Neural crest cell (in vitro differentiated cells): ENCODE measurements around the gene PKP4. TPM values are rescaled to one million over a fixed set of nuclear protein-coding genes. Genes with fewer than 3 reads are reported as not detected.

Experiments used
- DNase-seq: peaks from one replicate; pipeline ENCODE4 v3.0.0; 2021; ENCODE audit warnings: low read depth, mixed read lengths, low spot score
- H3K27ac Mint-ChIP-seq: one replicate; pipeline ENCODE4 v1.8.0; 2021; ENCODE audit warnings: mild to moderate bottlenecking, mixed read lengths; ENCODE audit not compliant: unreplicated experiment
- H3K27me3 Mint-ChIP-seq: 2 replicates; pipeline ENCODE4 v1.8.0; 2021; ENCODE audit warnings: low read depth, mild to moderate bottlenecking, mixed read lengths
- H3K36me3 Mint-ChIP-seq: 2 replicates; pipeline ENCODE4 v1.8.0; 2021; ENCODE audit warnings: low read depth, mild to moderate bottlenecking, mixed read lengths
- H3K4me1 Mint-ChIP-seq: 2 replicates; pipeline ENCODE4 v1.8.0; 2021; ENCODE audit warnings: mixed read lengths
- H3K4me3 Mint-ChIP-seq: one replicate; pipeline ENCODE4 v1.8.0; 2021; ENCODE audit warnings: mild to moderate bottlenecking, mixed read lengths
- H3K9me3 Mint-ChIP-seq: 2 replicates; pipeline ENCODE4 v1.8.0; 2021; ENCODE audit warnings: mixed read lengths
- total RNA-seq: library from RNA; stranded (reverse); gene quantifications from 2 replicates; pipeline ENCODE4 v1.2.1, GENCODE V29; 2021
- TF ChIP-seq, protein P1 (sequence below): fragments of 200-600 bp; sonication (generic); conservative IDR thresholded peaks from 2 replicates; pipeline ENCODE4 v1.5.0; 2021; ENCODE audit warnings: antibody characterized with exemption, mild to moderate bottlenecking

The PKP4 gene
- total RNA-seq, 1 donor from 2014 or later, result 52.7 TPM

DNA sequence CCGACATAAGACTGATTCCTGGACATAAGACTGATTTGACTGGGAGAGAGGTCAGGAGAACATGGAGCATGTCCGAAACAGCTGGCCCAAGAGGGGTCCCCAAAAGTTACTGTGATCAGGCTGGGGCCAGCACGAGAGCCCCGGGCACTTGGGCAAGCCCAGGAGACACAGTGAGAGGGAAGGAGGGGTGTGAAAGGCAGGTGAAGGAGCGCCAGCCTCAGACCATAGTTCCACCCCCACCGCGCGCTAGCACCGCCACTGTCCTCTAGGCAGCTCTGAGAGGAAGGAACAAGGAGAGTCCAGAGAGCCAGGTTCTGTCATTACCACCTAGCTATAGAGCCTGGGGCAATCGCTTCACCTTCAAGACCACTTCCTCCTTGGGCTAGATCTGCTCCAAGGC is 260.2 kb downstream of the PKP4 start:
- TF ChIP-seq, protein P1, sequence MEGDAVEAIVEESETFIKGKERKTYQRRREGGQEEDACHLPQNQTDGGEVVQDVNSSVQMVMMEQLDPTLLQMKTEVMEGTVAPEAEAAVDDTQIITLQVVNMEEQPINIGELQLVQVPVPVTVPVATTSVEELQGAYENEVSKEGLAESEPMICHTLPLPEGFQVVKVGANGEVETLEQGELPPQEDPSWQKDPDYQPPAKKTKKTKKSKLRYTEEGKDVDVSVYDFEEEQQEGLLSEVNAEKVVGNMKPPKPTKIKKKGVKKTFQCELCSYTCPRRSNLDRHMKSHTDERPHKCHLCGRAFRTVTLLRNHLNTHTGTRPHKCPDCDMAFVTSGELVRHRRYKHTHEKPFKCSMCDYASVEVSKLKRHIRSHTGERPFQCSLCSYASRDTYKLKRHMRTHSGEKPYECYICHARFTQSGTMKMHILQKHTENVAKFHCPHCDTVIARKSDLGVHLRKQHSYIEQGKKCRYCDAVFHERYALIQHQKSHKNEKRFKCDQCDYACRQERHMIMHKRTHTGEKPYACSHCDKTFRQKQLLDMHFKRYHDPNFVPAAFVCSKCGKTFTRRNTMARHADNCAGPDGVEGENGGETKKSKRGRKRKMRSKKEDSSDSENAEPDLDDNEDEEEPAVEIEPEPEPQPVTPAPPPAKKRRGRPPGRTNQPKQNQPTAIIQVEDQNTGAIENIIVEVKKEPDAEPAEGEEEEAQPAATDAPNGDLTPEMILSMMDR, result no peak
- Mint-ChIP-seq H3K9me3 (peaks cover 10% of the 10 kb centered on the region), H3K4me3 (no peak overlapping the region), H3K36me3 (peaks cover 6% of the 10 kb centered on the region), H3K27ac (no peak overlapping the region), H3K27me3 (peaks cover 40% of the 10 kb centered on the region), H3K4me1 (peaks cover 23% of the 10 kb centered on the region)
- no peak for DNase-seq

DNA sequence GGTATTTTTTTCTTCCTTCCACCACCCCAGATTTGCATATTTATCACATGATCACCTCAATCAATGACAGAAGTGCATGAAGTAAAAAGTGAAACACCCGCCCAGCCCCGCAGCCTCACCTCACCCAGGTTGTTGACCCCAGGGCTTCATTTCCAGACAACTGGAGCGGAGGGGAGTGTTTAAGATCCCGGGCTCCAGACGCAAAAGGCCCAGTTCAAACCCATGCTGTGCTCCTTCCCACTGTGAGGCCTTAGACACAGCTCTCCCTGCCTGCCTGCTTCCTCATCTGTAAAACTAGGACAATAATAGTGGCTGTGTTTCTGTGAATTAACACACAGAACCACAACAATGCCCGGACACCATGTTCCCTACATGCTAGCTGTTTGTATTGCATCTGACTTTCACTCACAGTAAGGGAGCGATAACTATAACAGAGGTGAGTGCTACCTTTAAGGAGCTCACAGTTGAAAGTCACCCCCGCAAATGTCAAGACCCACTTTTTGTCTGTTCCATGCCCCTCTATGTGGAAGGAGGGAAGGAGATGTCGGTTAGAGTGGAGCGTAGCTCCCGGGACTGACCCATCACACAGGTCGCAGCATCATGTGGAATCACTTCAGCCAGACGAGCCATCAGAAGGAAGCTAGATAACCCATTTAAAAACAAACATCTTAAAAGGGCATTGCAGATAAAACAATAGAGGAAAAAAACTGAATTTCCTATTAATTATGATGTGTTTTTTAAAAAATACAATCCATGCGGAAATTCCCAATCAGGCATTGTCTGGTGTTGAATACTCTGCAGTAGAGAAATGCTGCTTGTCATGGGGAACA is 260.8 kb downstream of the PKP4 start:
- Mint-ChIP-seq H3K4me3 (no peak overlapping the region), H3K9me3 (peaks cover 10% of the 10 kb centered on the region), H3K36me3 (peaks cover 6% of the 10 kb centered on the region), H3K27me3 (peaks cover 43% of the 10 kb centered on the region), H3K27ac (no peak overlapping the region), H3K4me1 (peaks cover 23% of the 10 kb centered on the region)
- TF ChIP-seq, protein P1, result no peak
- DNase-seq, result no peak

DNA sequence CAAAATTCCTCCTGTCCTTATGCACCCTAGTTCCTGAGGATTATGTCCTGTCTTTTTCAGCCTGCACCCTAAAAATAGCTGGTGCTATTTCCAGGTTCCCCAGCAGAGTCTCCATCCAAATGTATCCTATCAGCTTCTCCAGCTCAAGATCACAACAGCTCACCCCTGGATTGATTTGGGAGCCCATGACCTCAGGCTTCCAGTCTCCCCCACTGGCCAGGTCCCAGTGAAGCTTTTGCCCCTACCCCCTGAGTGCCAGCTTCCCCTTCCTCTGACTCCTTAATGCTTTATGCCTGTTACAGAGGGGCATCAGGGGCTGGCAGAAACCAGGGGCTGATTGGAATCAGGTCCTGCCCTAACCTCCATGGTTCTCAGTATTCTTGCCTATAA is 261.4 kb downstream of the PKP4 start:
- peaks cover 48% of the 10 kb centered on the region for H3K27me3 Mint-ChIP-seq
- no peak overlapping the region for H3K4me3 Mint-ChIP-seq
- no peak for DNase-seq
- peaks cover 6% of the 10 kb centered on the region for H3K9me3 Mint-ChIP-seq
- H3K4me1 Mint-ChIP-seq, result peaks cover 23% of the 10 kb centered on the region
- no peak overlapping the region for H3K27ac Mint-ChIP-seq
- H3K36me3 Mint-ChIP-seq, result peaks cover 3% of the 10 kb centered on the region
- TF ChIP-seq, protein P1, result no peak

DNA sequence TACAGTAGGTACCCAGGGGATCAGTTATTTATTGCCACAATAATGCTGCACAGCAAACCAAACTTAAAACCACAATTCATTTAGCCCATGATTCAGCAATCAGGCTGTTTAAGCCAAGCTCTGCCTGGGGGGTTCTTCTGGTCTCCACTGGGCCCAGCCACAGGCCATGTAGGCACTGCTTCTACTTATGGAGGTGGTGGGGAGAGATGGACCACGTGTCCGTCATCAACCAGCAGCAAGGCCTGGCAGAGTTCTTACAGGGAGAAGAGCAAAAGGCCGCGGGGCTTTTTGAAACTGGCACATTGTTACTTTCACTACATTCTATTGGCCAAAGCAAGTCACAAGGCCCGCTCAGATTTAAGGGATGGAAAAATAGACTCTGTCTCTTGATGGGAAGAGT is 262.1 kb downstream of the PKP4 start:
- Mint-ChIP-seq H3K4me1 (peaks cover 27% of the 10 kb centered on the region), H3K4me3 (no peak overlapping the region), H3K9me3 (peaks cover 3% of the 10 kb centered on the region), H3K27me3 (peaks cover 54% of the 10 kb centered on the region), H3K36me3 (no peaks in the 10 kb centered on the region), H3K27ac (no peak overlapping the region)
- no peak for DNase-seq
- TF ChIP-seq, protein P1, result no peak

DNA sequence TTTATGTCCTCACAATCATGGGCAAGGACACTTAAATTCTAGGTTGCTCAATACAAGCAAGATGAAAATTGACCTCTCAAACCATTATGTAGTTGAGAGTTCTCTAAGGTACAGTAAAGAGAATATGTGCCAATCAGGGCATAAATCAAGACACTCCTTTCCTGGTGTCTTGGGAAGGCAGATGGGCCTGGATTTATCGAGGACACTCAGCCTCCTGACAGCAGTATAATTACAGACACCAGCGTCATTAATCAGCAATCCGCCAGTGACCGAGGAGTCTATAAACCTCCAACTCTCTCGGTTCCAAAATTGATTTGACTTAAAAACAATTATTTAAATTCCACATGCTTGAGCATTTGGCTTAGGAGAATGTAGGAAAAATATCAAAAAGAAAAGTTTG is 262.7 kb downstream of the PKP4 start:
- Mint-ChIP-seq H3K27ac (no peak overlapping the region), H3K9me3 (no peaks in the 10 kb centered on the region), H3K36me3 (no peaks in the 10 kb centered on the region), H3K4me1 (peaks cover 33% of the 10 kb centered on the region), H3K27me3 (peaks cover 60% of the 10 kb centered on the region), H3K4me3 (no peak overlapping the region)
- TF ChIP-seq, protein P1, result no peak
- no peak for DNase-seq
